SK-N-SH (cell line): ENCODE results near the gene PSENEN. TPM values are rescaled to one million over a fixed set of nuclear protein-coding genes. Genes with fewer than 3 reads are reported as not detected.

ENCODE experiments used
- CTCF ChIA-PET: fragments of 300-600, 350-600 bp; formaldehyde crosslinking; extraction: SDS; loops from one replicate; lab custom pipeline; 2021; lab: Yijun Ruan, JAX
- POLR2A ChIA-PET: fragments of 350-600 bp; sonication (Branson Sonifier 250); formaldehyde crosslinking; extraction: SDS; loops from one replicate; lab custom pipeline; 2020; ENCODE audit warnings: antibody characterized with exemption, inconsistent platforms; lab: Yijun Ruan, JAX
- DNase-seq: peaks from one replicate; pipeline ENCODE4 v3.0.0; 2012
- H2AFZ ChIP-seq: fragments of 200-600 bp; sonication (generic); 2 replicates; pipeline ENCODE4 v1.8.1; 2016; ENCODE audit warnings: antibody characterized with exemption, mild to moderate bottlenecking, low read depth
- H3F3A ChIP-seq: fragments of 200-600 bp; sonication (generic); replicated peaks from 2 replicates; pipeline ENCODE3; 2016; ENCODE audit warnings: antibody characterized with exemption, mild to moderate bottlenecking; ENCODE audit not compliant: insufficient read depth
- H3K27ac ChIP-seq, 2 experiments: fragments of 200-500 bp in 1 of 2; fragments of 200-600 bp in 1 of 2; sonication (Bioruptor generic) in 1 of 2; sonication (generic), shearing (Covaris generic) in 1 of 2; 2 replicates each; pipeline versions ENCODE4 v1.5.1 to v1.6.1; 2014 to 2016; ENCODE audit warnings: low read depth in 2 of 2, inconsistent platforms in 1 of 2, low read length in 1 of 2, mild to moderate bottlenecking in 1 of 2, mixed read lengths in 1 of 2
- H3K27me3 ChIP-seq: fragments of 200-600 bp; sonication (generic), shearing (Covaris generic); 2 replicates; pipeline ENCODE4 v1.6.1; 2016; ENCODE audit warnings: mixed run types; ENCODE audit not compliant: insufficient read depth
- H3K36me3 ChIP-seq, 2 experiments: fragments of 200-500 bp in 1 of 2; fragments of 200-600 bp in 1 of 2; sonication (Bioruptor generic) in 1 of 2; sonication (generic) in 1 of 2; replicated peaks in 1 of 2; 2 replicates each; pipeline versions ENCODE3 to v1.5.1; 2014 to 2016; ENCODE audit warnings: low read length in 1 of 2, mild to moderate bottlenecking in 1 of 2; ENCODE audit not compliant: insufficient read depth in 2 of 2, control insufficient read depth in 1 of 2
- H3K4me1 ChIP-seq, 2 experiments: fragments of 200-500 bp in 1 of 2; fragments of 200-600 bp in 1 of 2; sonication (Bioruptor generic) in 1 of 2; sonication (generic), shearing (Covaris generic) in 1 of 2; 2 replicates each; pipeline versions ENCODE4 v1.5.1 to v1.6.1; 2014 to 2016; ENCODE audit warnings: low read depth in 1 of 2, low read length in 1 of 2, mixed run types in 1 of 2; ENCODE audit not compliant: insufficient read depth in 2 of 2, control insufficient read depth in 1 of 2
- H3K4me2 ChIP-seq: fragments of 200-600 bp; sonication (generic), shearing (Covaris generic); 2 replicates; pipeline ENCODE4 v1.6.1; 2017; ENCODE audit warnings: mixed run types
- H3K4me3 ChIP-seq, 2 experiments: fragments of 200-500 bp in 1 of 2; fragments of 200-600 bp in 1 of 2; sonication (Bioruptor generic) in 1 of 2; sonication (generic), shearing (Covaris generic) in 1 of 2; 2 replicates each; pipeline versions ENCODE4 v1.5.1 to v1.8.1; 2014 to 2016; ENCODE audit warnings: low read depth in 2 of 2, inconsistent platforms in 1 of 2, low read length in 1 of 2, mild to moderate bottlenecking in 1 of 2, mixed read lengths in 1 of 2, moderate library complexity in 1 of 2
- H3K79me2 ChIP-seq: fragments of 200-600 bp; sonication (generic); 2 replicates; pipeline ENCODE4 v1.8.1; 2017; ENCODE audit warnings: mild to moderate bottlenecking; ENCODE audit not compliant: insufficient read depth
- H3K9ac ChIP-seq: fragments of 200-600 bp; sonication (generic); 2 replicates; pipeline ENCODE4 v1.6.1; 2017; ENCODE audit warnings: mixed run types
- H3K9me2 ChIP-seq: fragments of 200-600 bp; sonication (generic); 2 replicates; pipeline ENCODE4 v1.6.1; 2017; ENCODE audit warnings: mixed run types
- H3K9me3 ChIP-seq: fragments of 200-600 bp; sonication (generic); 2 replicates; pipeline ENCODE4 v1.6.1; 2017; ENCODE audit warnings: mixed run types, mild to moderate bottlenecking, moderate library complexity
- H4K20me1 ChIP-seq: fragments of 200-600 bp; sonication (generic); 2 replicates; pipeline ENCODE4 v1.6.1; 2017; ENCODE audit warnings: mild to moderate bottlenecking, mixed run types; ENCODE audit not compliant: insufficient read depth
- CHD2 ChIP-seq: fragments of 150-350 bp; IDR thresholded peaks from 2 replicates; pipeline ENCODE4 v1.6.1; 2018; ENCODE audit warnings: low read length; ENCODE audit not compliant: partially characterized antibody
- CTCF ChIP-seq: fragments of 200-600 bp; sonication (generic); IDR thresholded peaks from 2 replicates; pipeline ENCODE4 v1.6.1; 2017; ENCODE audit warnings: antibody characterized with exemption, mild to moderate bottlenecking, moderate library complexity
- EZH2phosphoT487 ChIP-seq: fragments of 200-600 bp; sonication (generic); IDR thresholded peaks from 2 replicates; pipeline ENCODE4 v1.6.1; 2017; ENCODE audit warnings: low read depth, mixed run types, mild to moderate bottlenecking, antibody characterized with exemption, moderate library complexity, borderline replicate concordance
- FOXJ3 ChIP-seq: sonication (generic); formaldehyde crosslinking; IDR thresholded peaks from 2 replicates; pipeline ENCODE4 v1.5.1; 2020; ENCODE audit warnings: mild to moderate bottlenecking, missing genetic modification reagents
- GATA2 ChIP-seq: sonication (generic); formaldehyde crosslinking; IDR thresholded peaks from 2 replicates; pipeline ENCODE4 v1.5.0; 2020; ENCODE audit warnings: mild to moderate bottlenecking, missing genetic modification reagents
- IRF3 ChIP-seq: fragments of 150-350 bp; IDR thresholded peaks from 2 replicates; pipeline ENCODE4 v1.6.1; 2016; ENCODE audit warnings: mild to moderate bottlenecking, low read depth, low read length
- MAX ChIP-seq: IDR thresholded peaks from 2 replicates; pipeline ENCODE4 v1.4.0; 2012; ENCODE audit warnings: low read depth
- MEF2A ChIP-seq: IDR thresholded peaks from 2 replicates; pipeline ENCODE4 v1.4.0; 2012; ENCODE audit warnings: low read depth, borderline replicate concordance
- PBX3 ChIP-seq: IDR thresholded peaks from 2 replicates; pipeline ENCODE4; 2012
- RCOR1 ChIP-seq: fragments of 150-350 bp; IDR thresholded peaks from 2 replicates; pipeline ENCODE4 v1.6.1; 2017; ENCODE audit warnings: antibody characterized with exemption, low read length
- RFX5 ChIP-seq: IDR thresholded peaks from 2 replicates; pipeline ENCODE4 v1.6.1; 2012; ENCODE audit warnings: mild to moderate bottlenecking, improper control_type of control experiment, low read length
- RXRA ChIP-seq: IDR thresholded peaks from 2 replicates; pipeline ENCODE4 v1.4.0; 2012; ENCODE audit warnings: low read depth, mild to moderate bottlenecking, borderline replicate concordance
- SIN3A ChIP-seq: IDR thresholded peaks from 2 replicates; pipeline ENCODE4 v1.6.1; 2012; ENCODE audit warnings: low read depth, mild to moderate bottlenecking, low read length, moderate library complexity, borderline replicate concordance
- TAF1 ChIP-seq: IDR thresholded peaks from 2 replicates; pipeline ENCODE4 v1.6.1; 2012; ENCODE audit warnings: low read depth, mild to moderate bottlenecking, low read length, moderate library complexity, borderline replicate concordance
- TCF12 ChIP-seq: IDR thresholded peaks from 2 replicates; pipeline ENCODE4 v1.4.0; 2012
- USF2 ChIP-seq: fragments of 150-350 bp; IDR thresholded peaks from 2 replicates; pipeline ENCODE4 v1.6.1; 2017; ENCODE audit warnings: antibody characterized with exemption, low read length, low read depth, borderline replicate concordance
- YY1 ChIP-seq: IDR thresholded peaks from 2 replicates; pipeline ENCODE4 v1.4.0; 2012; ENCODE audit warnings: low read depth, mild to moderate bottlenecking
- WGBS: methylation state at CpG from one replicate; pipeline ENCODE4 v1.1.6; 2017; ENCODE audit warnings: low lambda C conversion rate; 5-methylcytosine and 5-hydroxymethylcytosine counted together
- polyA plus RNA-seq, 3 experiments: library from polyadenylated mRNA; depleted of rRNA; stranded (reverse); fragments of >200 nt; gene quantifications; 2 replicates each; pipeline ENCODE4 v1.2.3, GENCODE V29; 2012

PSENEN gene
- polyA plus RNA-seq, 1 of the 3 experiments (the other 2 are of a cell fraction): 99.2 TPM

GRCh38 chr19:35756377-35757230 lies 11.2 kb downstream of the PSENEN start, which contains the start of gene HSPB6:
Gene HSPB6 (minus strand): TSS chr19:35757029. CDS start chr19:35757008, 21 bp downstream.
- Histone ChIP-seq H3K27me3 (no peaks in the 10 kb centered on the region), H3K9ac (peak within 1 kb of the TSS; percentile 100), H3K9me3 (no peaks in the 10 kb centered on the region), H4K20me1 (peaks cover 4% of the 10 kb centered on the region), H2AFZ (peak within 1 kb of the TSS; percentile 63; the same call in 1 of the 2 replicates), H3K4me2 (peak within 1 kb of the TSS; percentile 95), H3K9me2 (no peaks in the 10 kb centered on the region), H3F3A (peaks cover 10% of the 10 kb centered on the region), H3K4me1 (peaks cover 7 to 19% of the 10 kb centered on the region in 2 experiments; a peak in 3 of 4 replicates), H3K4me3 (peak within 1 kb of the TSS; percentile 87 to 99), H3K36me3 (peaks cover 21 to 29% of the 10 kb centered on the region in 2 experiments), H3K79me2 (peaks cover 27% of the 10 kb centered on the region), H3K27ac (peak within 1 kb of the TSS; percentile 93 to 98)
- TF ChIP-seq CTCF (no peak), SIN3A (no peak), YY1 (no peak), EZH2phosphoT487 (no peak)
- WGBS: 93% methylated on average over 46 of the region's 52 CpGs
- ChIA-PET CTCF (interaction anchor here (0.9 to 1.5 kb wide), 2 partner anchors 12 to 63 kb away, joined by 4 to 5 read pairs; partner anchors contain the start of genes PSENEN and U2AF1L4), POLR2A (interaction anchor here (0.8 to 1.7 kb wide), 4 partner anchors 9 to 16 kb away, joined by 3 to 11 read pairs (median 4); partner anchors contain the start of genes LIN37 and U2AF1L4)
- no peak for DNase-seq

- POLR2A ChIA-PET: interaction anchor here (0.8 to 1.7 kb wide), 5 partner anchors 9 to 112 kb away, joined by 3 to 11 read pairs (median 4); partner anchors contain the start of genes LIN37 and U2AF1L4
- DNase-seq: peak; percentile 70
- 25% methylated on average over 17 of the region's 19 CpGs for whole genome bisulfite sequencing
- TF ChIP-seq RCOR1 (no peak), CHD2 (no peak), RFX5 (no peak), MAX (no peak), MEF2A (no peak), PBX3 (peak; percentile 88), TCF12 (peak; percentile 94), USF2 (no peak), TAF1 (no peak), GATA2 (CRISPR knock-in tag) (no peak), FOXJ3 (no peak), RXRA (no peak; the same call in 1 of the 2 replicates), IRF3 (no peak), SIN3A (peak; percentile 71; the same call in 1 of the 2 replicates), YY1 (0 out of 2 replicates have a peak, but pooled peaks have one; percentile 46)
Observed at GRCh38 chr19:35757231-35757748, 11.8 kb downstream of the PSENEN start.

More at GRCh38 chr19:35757231-35757748, 11.8 kb downstream of the PSENEN start:
- H3K9ac ChIP-seq: peak overlapping the region; percentile 100
- H2AFZ ChIP-seq: peak overlapping the region; percentile 63; the same call in 1 of the 2 replicates
- peak overlapping the region; percentile 93 to 98 for H3K27ac ChIP-seq
- CTCF ChIA-PET: interaction anchor here (1.5 kb wide), 1 partner anchor 12 kb away, joined by 5 read pairs; the partner anchor contains the start of genes PSENEN and U2AF1L4
- peaks cover 22 to 28% of the 10 kb centered on the region in 2 experiments for H3K36me3 ChIP-seq
- peak overlapping the region; percentile 95 for H3K4me2 ChIP-seq
- no peaks in the 10 kb centered on the region for H3K27me3 ChIP-seq
- peaks cover 27% of the 10 kb centered on the region for H3K79me2 ChIP-seq
- no peaks in the 10 kb centered on the region for H3K9me2 ChIP-seq
- H3K9me3 ChIP-seq: no peaks in the 10 kb centered on the region
- H3K4me1 ChIP-seq: peaks cover 7 to 19% of the 10 kb centered on the region in 2 experiments; a peak in 3 of 4 replicates
- H3F3A ChIP-seq: peaks cover 10% of the 10 kb centered on the region
- peaks cover 4% of the 10 kb centered on the region for H4K20me1 ChIP-seq
- H3K4me3 ChIP-seq: peak overlapping the region; percentile 87 to 99
